ENCODE data around the gene UPK3A. TPM values are rescaled to one million over a fixed set of nuclear protein-coding genes. Genes with fewer than 3 reads are reported as not detected.

UPK3A gene
- total and polyA plus RNA-seq, 2 donors from 2014 or later, result not detected

- FAIRE-seq (no peak), DNase-seq (peak in 4 of 5 donors; percentile 57 to 69 (median 64))
- Histone ChIP-seq H3K9me3 (ENCODE audit: control insufficient read depth in 2 of 3, insufficient read depth in 1 of 3, low read length in 3 of 3) (no peaks in the 10 kb centered on the region), H3K27me3 (ENCODE audit: control insufficient read depth, insufficient read depth, low read length) (no peaks in the 10 kb centered on the region), H3K36me3 (ENCODE audit: control insufficient read depth in 2 of 3, insufficient read depth in 3 of 3, low read length in 3 of 3) (no peaks in the 10 kb centered on the region), H3K27ac (ENCODE audit: low read depth in 2 of 2, low read length in 2 of 2) (no peak overlapping the region), H3K4me3 (ENCODE audit: low read length in 3 of 3) (no peak overlapping the region), H3K9ac (ENCODE audit: low read length in 3 of 3) (no peak overlapping the region), H3K4me1 (ENCODE audit: control insufficient read depth in 2 of 3, insufficient read depth in 2 of 3, low read depth in 1 of 3, low read length in 3 of 3) (peaks cover 0 to 5% (median 2%) of the 10 kb centered on the region in 3 donors)
- intact Hi-C loops (cut with DNase I), result no loop called here
- no peak for TF ChIP-seq CTCF (IDR thresholded peaks at IDR 0.05; ENCODE audit: borderline replicate concordance, extremely low read depth, insufficient read depth)
Observed at GRCh38 chr22:45285263-45286058, 712 bp downstream of the UPK3A start.

DNA sequence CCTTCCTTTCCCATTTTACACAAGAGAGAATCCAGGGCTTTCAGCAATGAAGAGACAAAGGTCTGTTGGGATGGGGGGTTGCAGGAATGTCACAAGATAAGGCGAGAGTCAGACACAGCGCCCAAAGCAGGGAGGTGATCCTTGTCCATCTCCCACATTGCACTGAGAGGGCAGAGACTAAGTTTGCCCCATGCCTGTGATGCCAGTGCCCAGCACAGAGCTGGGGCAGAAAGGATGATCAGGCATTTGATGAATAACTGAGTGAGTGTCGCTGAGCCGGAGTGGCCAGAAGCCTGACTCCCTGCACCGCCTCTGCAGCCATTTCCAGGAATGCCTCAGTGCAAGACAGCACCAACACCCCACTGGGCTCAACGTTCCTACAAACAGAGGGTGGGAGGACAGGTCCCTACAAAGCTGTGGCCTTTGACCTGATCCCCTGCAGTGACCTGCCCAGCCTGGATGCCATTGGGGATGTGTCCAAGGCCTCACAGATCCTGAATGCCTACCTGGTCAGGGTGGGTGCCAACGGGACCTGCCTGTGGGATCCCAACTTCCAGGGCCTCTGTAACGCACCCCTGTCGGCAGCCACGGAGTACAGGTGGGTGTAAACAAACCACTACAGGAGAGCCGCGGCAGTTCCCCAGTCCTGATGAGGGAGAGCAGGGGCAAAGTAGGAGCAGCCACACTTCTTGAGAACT is 2.3 kb downstream of the UPK3A start:
- no peaks in the 10 kb centered on the region for H3K27me3 ChIP-seq (ENCODE audit: control insufficient read depth, insufficient read depth, low read length)
- DNase-seq (no peak), FAIRE-seq (no peak)

GRCh38 chr22:45290410-45290936 is 5.7 kb downstream of the UPK3A start:
- Histone ChIP-seq H3K9me3 (ENCODE audit: control insufficient read depth in 2 of 3, insufficient read depth in 1 of 3, low read length in 3 of 3) (peaks cover 0 to 1% (median 0%) of the 10 kb centered on the region in 3 donors), H3K4me1 (ENCODE audit: control insufficient read depth in 2 of 3, insufficient read depth in 2 of 3, low read depth in 1 of 3, low read length in 3 of 3) (peaks cover 0 to 2% (median 2%) of the 10 kb centered on the region in 3 donors), H3K27ac (ENCODE audit: low read depth in 2 of 2, low read length in 2 of 2) (no peak overlapping the region), H3K27me3 (ENCODE audit: control insufficient read depth, insufficient read depth, low read length) (no peaks in the 10 kb centered on the region), H3K36me3 (ENCODE audit: control insufficient read depth in 2 of 3, insufficient read depth in 3 of 3, low read length in 3 of 3) (no peaks in the 10 kb centered on the region), H3K4me3 (ENCODE audit: low read length in 3 of 3) (no peak overlapping the region), H3K9ac (ENCODE audit: low read length in 3 of 3) (no peak overlapping the region)
- intact Hi-C loops (cut with DNase I), result no loop called here
- no peak for TF ChIP-seq CTCF (IDR thresholded peaks at IDR 0.05; ENCODE audit: borderline replicate concordance, extremely low read depth, insufficient read depth)
- peak in 4 of 5 donors; percentile 75 to 82 (median 76) for DNase-seq
- no peak for FAIRE-seq

More for the DNA sequence above, 2.3 kb downstream of the UPK3A start:
- Histone ChIP-seq H3K9me3 (ENCODE audit: control insufficient read depth in 2 of 3, insufficient read depth in 1 of 3, low read length in 3 of 3) (peaks cover 0 to 1% (median 0%) of the 10 kb centered on the region in 3 donors), H3K4me3 (ENCODE audit: low read length in 3 of 3) (no peak overlapping the region), H3K36me3 (ENCODE audit: control insufficient read depth in 2 of 3, insufficient read depth in 3 of 3, low read length in 3 of 3) (no peaks in the 10 kb centered on the region), H3K9ac (ENCODE audit: low read length in 3 of 3) (no peak overlapping the region), H3K4me1 (ENCODE audit: control insufficient read depth in 2 of 3, insufficient read depth in 2 of 3, low read depth in 1 of 3, low read length in 3 of 3) (peaks cover 0 to 6% (median 2%) of the 10 kb centered on the region in 3 donors), H3K27ac (ENCODE audit: low read depth in 2 of 2, low read length in 2 of 2) (no peak overlapping the region)
- no peak for TF ChIP-seq CTCF (IDR thresholded peaks at IDR 0.05; ENCODE audit: borderline replicate concordance, extremely low read depth, insufficient read depth)
- intact Hi-C loops (cut with DNase I), result no loop called here

All from kidney (tissue), 14 donors.